IPS-20b (cell line): ENCODE results near the gene PDE6B.

Source experiments
- H3K27ac ChIP-seq: one replicate; pipeline ENCODE4 v1.5.1; 2013; ENCODE audit warnings: low read length
- H3K27me3 ChIP-seq: 2 replicates; pipeline ENCODE4 v1.6.1; 2013; ENCODE audit warnings: mild to moderate bottlenecking, low read length, inconsistent platforms; ENCODE audit not compliant: insufficient read depth
- H3K36me3 ChIP-seq: 2 replicates; pipeline ENCODE4 v1.6.1; 2013; ENCODE audit warnings: low read depth, mild to moderate bottlenecking, inconsistent platforms, low read length, moderate library complexity; ENCODE audit not compliant: insufficient read depth
- H3K4me1 ChIP-seq: 2 replicates; pipeline ENCODE4 v1.6.1; 2013; ENCODE audit warnings: mild to moderate bottlenecking, control low read depth, inconsistent platforms, low read length, moderate library complexity; ENCODE audit not compliant: insufficient read depth
- H3K4me3 ChIP-seq: 2 replicates; pipeline ENCODE4 v1.5.1; 2013; ENCODE audit warnings: mild to moderate bottlenecking, low read length, inconsistent platforms
- H3K9ac ChIP-seq: 2 replicates; pipeline ENCODE4 v1.6.1; 2013; ENCODE audit warnings: low read depth, mild to moderate bottlenecking, inconsistent platforms, low read length, moderate library complexity
- H3K9me3 ChIP-seq: 2 replicates; pipeline ENCODE4 v1.6.1; 2013; ENCODE audit warnings: mild to moderate bottlenecking, low read depth, low read length, inconsistent platforms; ENCODE audit not compliant: insufficient read depth

PDE6B gene

DNA sequence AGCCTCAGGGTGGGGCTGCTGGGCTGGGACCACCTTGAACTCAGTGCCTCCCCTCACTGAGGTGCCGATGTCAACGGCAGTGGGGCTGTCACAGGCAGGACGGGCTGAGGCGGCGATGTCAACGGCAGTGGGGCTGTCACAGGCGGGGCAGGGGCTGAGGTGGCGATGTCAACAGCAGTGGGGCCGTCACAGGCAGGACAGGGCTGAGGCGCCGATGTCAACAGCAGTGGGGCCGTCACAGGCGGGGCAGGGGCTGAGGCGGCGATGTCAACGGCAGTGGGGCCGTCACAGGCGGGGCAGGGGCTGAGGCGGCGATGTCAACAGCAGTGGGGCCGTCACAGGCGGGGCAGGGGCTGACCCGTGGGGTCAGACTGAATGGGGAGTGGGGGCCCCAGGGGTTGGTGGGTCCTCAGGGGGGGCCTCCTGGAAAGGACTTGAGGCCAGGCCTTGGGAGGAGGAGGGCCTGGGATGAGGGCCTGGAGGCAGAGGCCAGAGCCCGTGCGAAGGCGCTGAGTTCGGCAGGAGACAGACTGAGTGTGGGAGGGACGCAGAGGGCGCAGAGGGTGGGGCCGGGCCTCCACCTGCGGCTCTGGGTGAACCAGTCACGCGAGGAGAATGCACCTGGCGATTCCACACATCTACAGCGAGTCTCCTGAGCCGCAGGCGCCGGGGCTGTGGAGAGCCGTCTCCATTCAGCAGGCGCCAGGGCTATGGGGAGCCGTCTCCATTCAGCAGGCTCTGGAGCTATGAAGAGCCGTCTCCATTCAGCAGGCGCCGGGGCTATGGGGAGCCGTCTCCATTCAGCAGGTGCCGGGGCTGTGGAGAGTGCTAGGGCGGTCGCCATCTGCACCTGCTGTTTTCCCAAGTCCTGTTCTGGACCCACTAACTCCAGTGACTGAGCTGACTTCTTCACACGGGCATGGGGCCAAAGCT lies 25.8 kb downstream of the PDE6B start:
- H3K4me1 ChIP-seq: no peaks in the 10 kb centered on the region
- H3K9ac ChIP-seq: no peak overlapping the region
- no peak overlapping the region for H3K27ac ChIP-seq
- no peaks in the 10 kb centered on the region for H3K9me3 ChIP-seq
- H3K36me3 ChIP-seq: no peaks in the 10 kb centered on the region
- peaks cover 8% of the 10 kb centered on the region; the same call in 1 of the 2 replicates for H3K27me3 ChIP-seq
- H3K4me3 ChIP-seq: no peak overlapping the region

DNA sequence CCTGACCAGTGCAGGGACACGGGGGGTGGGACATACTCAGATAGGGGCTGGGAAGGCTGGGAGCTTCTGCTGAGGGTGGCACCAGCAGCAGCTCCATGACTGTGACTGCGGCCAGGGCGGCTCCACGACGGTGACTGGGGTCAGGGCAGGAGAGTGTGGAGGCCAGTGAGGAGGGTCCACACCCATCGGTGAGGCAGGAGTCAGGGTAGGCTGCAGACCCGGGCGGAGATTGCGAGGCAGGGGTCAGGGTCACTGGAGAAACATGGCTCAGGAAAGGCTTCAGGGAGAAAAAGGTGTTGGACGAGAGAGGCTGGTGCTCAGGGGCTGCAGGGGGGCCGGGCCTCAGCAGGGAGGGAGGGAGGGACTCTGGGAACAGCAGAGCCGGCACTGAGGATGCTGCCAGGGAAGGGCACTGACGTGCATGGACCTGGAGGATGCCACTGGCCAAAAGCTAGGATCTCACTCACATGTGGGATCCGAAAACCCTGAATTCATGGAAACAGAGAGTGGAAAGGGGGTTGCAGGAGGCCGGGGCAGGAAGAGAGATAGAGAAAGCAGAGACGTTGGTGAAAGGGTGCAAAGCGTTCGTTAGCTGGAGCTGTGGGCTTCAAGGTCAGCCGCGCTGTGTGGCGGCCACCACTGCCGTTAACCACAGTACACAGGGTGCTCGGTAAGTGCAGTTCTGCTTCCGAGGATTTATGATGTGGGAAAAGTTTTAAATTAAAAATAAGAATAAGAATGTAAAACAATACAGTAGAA lies 26.7 kb downstream of the PDE6B start:
- H3K4me1 ChIP-seq: no peaks in the 10 kb centered on the region
- peaks cover 8% of the 10 kb centered on the region; the same call in 1 of the 2 replicates for H3K27me3 ChIP-seq
- H3K4me3 ChIP-seq: no peak overlapping the region
- no peaks in the 10 kb centered on the region for H3K36me3 ChIP-seq
- no peak overlapping the region for H3K9ac ChIP-seq
- no peaks in the 10 kb centered on the region for H3K9me3 ChIP-seq
- H3K27ac ChIP-seq: no peak overlapping the region

DNA sequence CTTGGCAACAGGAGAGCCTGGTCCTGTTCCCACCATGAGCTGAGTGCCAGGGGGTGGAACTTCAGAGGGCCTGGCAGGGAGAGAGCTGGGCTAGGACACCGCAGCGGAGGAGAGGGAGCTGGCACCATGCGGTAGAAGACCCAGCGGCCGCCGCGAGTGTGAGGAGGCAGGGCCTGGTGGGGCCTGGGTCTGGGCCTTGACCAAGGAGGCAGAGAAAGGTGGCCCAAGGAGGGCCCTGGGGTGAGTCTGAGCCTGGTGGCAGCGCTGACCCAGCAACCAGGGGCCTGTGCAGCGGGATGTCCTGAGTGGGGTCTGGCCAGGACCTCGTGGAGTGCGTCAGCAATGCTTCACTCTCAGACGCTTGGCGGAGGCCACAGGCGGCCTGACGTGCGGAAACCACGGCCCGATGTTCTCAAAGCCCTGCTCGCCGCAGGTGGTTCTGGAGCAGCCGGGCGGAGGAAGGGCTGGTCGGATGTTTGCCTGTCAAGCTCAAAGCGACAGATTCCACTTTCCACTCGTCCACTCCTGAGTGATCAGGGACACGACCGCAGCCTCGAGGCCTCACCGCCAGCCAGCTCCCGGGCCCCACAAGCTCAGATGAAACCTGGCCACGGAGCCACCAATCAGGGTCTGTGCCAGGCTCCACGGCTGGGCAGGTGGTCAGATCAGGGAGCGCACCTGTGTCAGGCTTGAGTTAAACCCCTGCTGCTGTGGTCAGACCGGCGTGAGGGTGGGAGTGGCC lies 27.9 kb downstream of the PDE6B start:
- Histone ChIP-seq H3K4me1 (no peaks in the 10 kb centered on the region), H3K4me3 (no peak overlapping the region), H3K27ac (no peak overlapping the region), H3K9ac (no peak overlapping the region), H3K27me3 (peaks cover 8% of the 10 kb centered on the region; the same call in 1 of the 2 replicates), H3K9me3 (no peaks in the 10 kb centered on the region), H3K36me3 (no peaks in the 10 kb centered on the region)

- Histone ChIP-seq H3K4me3 (no peak overlapping the region), H3K36me3 (no peaks in the 10 kb centered on the region), H3K9me3 (no peaks in the 10 kb centered on the region), H3K9ac (no peak overlapping the region), H3K27me3 (peaks cover 8% of the 10 kb centered on the region; the same call in 1 of the 2 replicates), H3K4me1 (no peaks in the 10 kb centered on the region), H3K27ac (no peak overlapping the region)
These were observed 28.6 kb downstream of the PDE6B start for GRCh38 chr4:653831-654502.

- H3K9ac ChIP-seq: no peak overlapping the region
- H3K36me3 ChIP-seq: no peaks in the 10 kb centered on the region
- no peaks in the 10 kb centered on the region for H3K9me3 ChIP-seq
- H3K27me3 ChIP-seq: peaks cover 8% of the 10 kb centered on the region; the same call in 1 of the 2 replicates
- H3K4me3 ChIP-seq: no peak overlapping the region
- H3K4me1 ChIP-seq: no peaks in the 10 kb centered on the region
- H3K27ac ChIP-seq: no peak overlapping the region
These were observed 29.1 kb downstream of the PDE6B start for GRCh38 chr4:654503-654845.

DNA sequence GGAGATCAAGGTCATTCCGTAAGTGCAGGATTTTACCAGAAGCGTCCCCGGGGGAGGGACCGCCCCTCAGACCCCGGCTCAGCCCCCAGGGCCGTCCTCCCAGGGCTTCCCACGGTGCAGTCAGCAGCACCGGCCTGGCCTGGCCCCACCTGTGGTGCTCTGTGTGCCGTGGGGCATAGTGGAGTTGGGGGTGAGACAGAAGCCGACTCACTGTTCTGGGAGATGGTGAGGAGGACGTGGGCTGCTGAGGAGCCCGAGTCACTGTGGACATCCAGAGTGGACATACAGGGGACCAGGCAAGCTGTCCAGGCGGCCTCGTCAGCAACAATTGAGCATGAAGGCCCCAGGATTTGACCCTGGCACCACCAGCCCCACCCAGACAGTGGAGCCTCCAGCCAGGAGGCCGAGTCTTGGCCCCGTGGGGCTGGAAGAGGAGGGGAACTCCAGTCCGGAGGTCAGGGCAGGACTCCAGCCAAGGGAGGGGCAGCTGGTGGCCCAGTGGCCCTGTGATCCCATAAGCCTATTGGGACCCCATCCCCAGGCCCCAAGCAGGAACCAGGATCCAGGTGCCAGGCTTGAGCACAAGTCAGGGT lies 29.6 kb downstream of the PDE6B start:
- no peak overlapping the region for H3K4me3 ChIP-seq
- no peak overlapping the region for H3K27ac ChIP-seq
- H3K9me3 ChIP-seq: no peaks in the 10 kb centered on the region
- H3K4me1 ChIP-seq: no peaks in the 10 kb centered on the region
- H3K9ac ChIP-seq: no peak overlapping the region
- H3K27me3 ChIP-seq: peaks cover 8% of the 10 kb centered on the region; the same call in 1 of the 2 replicates
- no peaks in the 10 kb centered on the region for H3K36me3 ChIP-seq

DNA sequence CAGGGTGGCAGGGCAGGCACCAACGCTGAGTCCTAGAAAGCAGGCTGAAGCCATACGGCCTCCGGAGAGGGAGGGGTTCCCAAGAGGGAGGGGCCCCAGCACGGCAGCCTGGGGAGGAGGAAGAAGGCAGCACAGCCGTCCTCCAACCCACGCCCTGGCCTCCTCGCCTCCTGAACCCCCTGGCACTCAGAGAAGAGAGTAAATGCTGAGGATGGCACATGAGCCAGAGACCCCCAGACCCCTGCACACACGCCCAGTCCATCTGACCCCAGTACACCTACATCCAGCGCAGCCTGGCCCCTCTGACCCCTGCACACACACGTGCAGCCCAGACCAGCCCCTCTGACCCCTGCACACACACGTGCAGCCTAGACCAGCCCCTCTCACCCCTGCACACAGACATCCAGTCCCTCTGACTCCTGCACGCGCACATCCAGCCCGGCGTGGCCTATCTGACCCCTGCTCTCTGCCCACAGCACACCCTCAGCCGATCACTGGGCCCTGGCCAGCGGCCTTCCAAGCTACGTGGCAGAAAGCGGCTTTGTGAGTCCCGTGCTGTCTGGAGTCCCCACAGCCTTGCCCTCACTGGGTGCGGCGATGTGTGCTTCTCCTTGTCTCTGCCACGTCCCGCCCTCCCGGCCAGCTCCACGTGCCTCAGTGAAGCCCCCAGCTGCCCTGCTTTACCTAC lies 30.2 kb downstream of the PDE6B start:
- no peak overlapping the region for H3K4me3 ChIP-seq

GRCh38 chr4:656436-657337 lies 31.3 kb downstream of the PDE6B start:
- no peak overlapping the region for H3K4me3 ChIP-seq
- no peaks in the 10 kb centered on the region for H3K36me3 ChIP-seq
- no peaks in the 10 kb centered on the region for H3K4me1 ChIP-seq
- no peaks in the 10 kb centered on the region for H3K9me3 ChIP-seq
- H3K27ac ChIP-seq: no peak overlapping the region
- no peak overlapping the region for H3K9ac ChIP-seq
- peaks cover 8% of the 10 kb centered on the region; the same call in 1 of the 2 replicates for H3K27me3 ChIP-seq

More for the DNA sequence above, 30.2 kb downstream of the PDE6B start:
- H3K27me3 ChIP-seq: peaks cover 8% of the 10 kb centered on the region; the same call in 1 of the 2 replicates
- no peak overlapping the region for H3K27ac ChIP-seq
- no peak overlapping the region for H3K9ac ChIP-seq
- H3K9me3 ChIP-seq: no peaks in the 10 kb centered on the region
- H3K36me3 ChIP-seq: no peaks in the 10 kb centered on the region
- no peaks in the 10 kb centered on the region for H3K4me1 ChIP-seq

DNA sequence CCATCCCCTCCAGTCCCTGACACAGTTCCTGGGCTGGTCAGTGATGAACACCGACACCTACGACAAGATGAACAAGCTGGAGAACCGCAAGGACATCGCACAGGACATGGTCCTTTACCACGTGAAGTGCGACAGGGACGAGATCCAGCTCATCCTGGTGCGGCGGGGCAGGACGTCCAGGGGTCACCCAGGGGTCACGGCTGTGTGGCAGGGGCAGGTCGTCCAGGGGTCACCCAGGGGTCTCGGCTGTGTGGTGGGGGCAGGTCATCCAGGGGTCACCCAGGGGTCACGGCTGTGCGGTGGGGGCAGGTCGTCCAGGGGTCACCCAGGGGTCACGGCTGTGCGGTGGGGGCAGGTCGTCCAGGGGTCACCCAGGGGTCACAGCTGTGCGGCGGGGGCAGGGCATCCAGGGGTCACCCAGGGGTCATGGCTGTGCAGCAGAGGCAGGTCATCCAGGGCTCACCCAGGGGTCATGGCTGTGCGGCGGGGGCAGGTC lies 32.0 kb downstream of the PDE6B start:
- H3K9me3 ChIP-seq: no peaks in the 10 kb centered on the region
- H3K36me3 ChIP-seq: no peaks in the 10 kb centered on the region
- H3K4me1 ChIP-seq: no peaks in the 10 kb centered on the region
- no peak overlapping the region for H3K9ac ChIP-seq
- H3K27ac ChIP-seq: no peak overlapping the region
- H3K4me3 ChIP-seq: no peak overlapping the region
- H3K27me3 ChIP-seq: peaks cover 8% of the 10 kb centered on the region; the same call in 1 of the 2 replicates
